HG02642 (cell line): ENCODE measurements around the gene SULF2.

Experiments
- ATAC-seq: cut with Tn5 transposase; IDR thresholded peaks from one replicate; pipeline ENCODE4 v1.9.1; 2021; ENCODE audit warnings: mild to moderate bottlenecking; ENCODE audit not compliant: unreplicated experiment, poor library complexity

SULF2 gene

GRCh38 chr20:47622118-47622665, 163.1 kb downstream of the SULF2 start:
- ATAC-seq = no peak

- ATAC-seq = no peak
Measured at GRCh38 chr20:47620808-47621805, 164.2 kb downstream of the SULF2 start.

GRCh38 chr20:47618479-47618878, 166.8 kb downstream of the SULF2 start:
- ATAC-seq = no peak

GRCh38 chr20:47614703-47615309, 170.5 kb downstream of the SULF2 start:
- ATAC-seq = no peak

- no peak for ATAC-seq
Measured at GRCh38 chr20:47612670-47613069, 172.6 kb downstream of the SULF2 start.

GRCh38 chr20:47611785-47612184, 173.5 kb downstream of the SULF2 start:
- ATAC-seq = no peak

GRCh38 chr20:47610945-47611250, 174.4 kb downstream of the SULF2 start:
- no peak for ATAC-seq

GRCh38 chr20:47610247-47610944, 174.9 kb downstream of the SULF2 start:
- no peak for ATAC-seq

- no peak for ATAC-seq
Measured at GRCh38 chr20:47609001-47609400, 176.3 kb downstream of the SULF2 start.
